HG03108 (cell line): ENCODE results near the gene EFCC1.
A peak's percentile ranks its signal among the peaks of the same experiment; 100 is the strongest.

ENCODE experiments used
- ATAC-seq: cut with Tn5 transposase; IDR thresholded peaks from one replicate; pipeline ENCODE4 v1.9.1; 2021; ENCODE audit warnings: moderate library complexity; ENCODE audit not compliant: unreplicated experiment

EFCC1 gene

DNA sequence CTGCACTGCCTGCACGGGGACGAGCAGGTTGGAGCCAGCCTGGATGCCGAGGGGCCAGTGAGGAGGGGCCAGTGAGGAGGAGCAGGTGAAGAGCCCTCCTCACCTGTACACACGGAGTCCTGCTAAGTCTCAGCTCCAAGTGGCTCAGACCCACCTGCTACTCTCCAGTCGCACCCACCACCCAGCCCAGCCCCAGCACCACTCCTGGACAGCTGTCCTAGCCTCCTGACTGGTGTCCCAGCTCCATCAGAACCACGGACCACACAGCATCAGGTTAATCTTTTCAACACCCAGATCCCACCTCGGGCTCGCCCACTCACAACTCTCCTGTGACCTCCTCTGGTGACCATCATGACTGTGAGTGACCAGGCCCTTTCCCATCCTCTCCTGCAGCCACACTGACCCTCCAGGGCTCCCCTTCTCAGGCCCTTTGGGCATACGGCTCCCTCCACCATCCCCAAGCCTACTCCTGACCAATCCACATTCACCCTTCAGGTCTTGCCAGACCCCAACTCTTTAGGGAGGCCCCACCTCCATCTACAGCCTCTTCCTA, 13.8 kb downstream of the EFCC1 start:
- no peak for ATAC-seq

DNA sequence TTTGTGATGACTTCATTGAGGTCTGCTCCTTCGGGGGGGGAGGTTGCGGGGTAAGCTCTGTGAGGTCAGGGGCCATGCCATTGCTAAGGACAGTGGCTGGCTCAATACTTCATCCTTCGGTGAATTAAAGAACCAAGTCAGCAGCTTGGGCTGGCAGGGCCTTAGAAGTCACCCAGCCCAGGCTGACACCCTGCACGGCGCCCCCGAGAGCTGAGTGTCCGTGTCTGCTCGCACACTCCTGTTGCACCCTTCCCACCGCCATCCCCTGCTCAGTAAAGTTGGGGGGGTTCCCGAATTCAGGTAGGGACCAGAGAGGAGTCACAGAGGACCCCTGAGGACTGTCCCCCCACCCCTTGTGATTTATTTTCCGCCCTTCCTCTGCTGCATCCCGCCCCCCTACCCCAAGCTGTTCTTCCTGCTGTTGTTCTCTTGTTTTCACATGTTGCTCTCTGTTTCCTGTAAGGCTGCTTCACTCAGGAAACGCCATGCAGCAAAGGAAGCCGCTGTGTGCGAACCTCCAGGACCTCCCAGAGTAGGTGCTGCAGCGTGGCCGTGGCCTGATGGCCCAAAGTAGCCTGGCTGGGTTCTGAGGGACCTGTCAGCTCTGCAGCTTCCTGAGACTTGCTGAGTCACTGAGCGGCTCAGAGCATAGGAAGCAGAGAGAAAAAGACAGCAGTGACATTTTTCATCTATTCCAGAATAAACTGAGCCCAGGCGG, 14.4 kb downstream of the EFCC1 start:
- no peak for ATAC-seq

DNA sequence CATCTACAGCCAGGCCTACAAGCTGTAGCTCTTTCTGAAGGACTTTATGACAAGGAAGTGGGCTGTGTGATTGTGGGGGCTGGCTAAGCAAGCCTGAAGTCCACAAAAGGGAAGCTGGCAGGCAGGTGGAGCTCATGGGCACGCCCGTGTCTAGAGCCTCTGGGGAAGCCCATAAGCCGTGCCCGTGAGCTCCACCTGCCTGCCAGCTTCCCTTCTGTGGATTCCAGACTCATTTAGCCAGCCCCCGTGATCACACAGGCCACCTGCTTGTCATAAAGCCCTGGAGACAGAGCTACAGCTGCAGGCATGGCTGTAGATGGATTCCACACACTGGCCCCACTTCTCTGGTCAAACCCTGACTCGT, 15.2 kb downstream of the EFCC1 start:
- ATAC-seq: no peak

DNA sequence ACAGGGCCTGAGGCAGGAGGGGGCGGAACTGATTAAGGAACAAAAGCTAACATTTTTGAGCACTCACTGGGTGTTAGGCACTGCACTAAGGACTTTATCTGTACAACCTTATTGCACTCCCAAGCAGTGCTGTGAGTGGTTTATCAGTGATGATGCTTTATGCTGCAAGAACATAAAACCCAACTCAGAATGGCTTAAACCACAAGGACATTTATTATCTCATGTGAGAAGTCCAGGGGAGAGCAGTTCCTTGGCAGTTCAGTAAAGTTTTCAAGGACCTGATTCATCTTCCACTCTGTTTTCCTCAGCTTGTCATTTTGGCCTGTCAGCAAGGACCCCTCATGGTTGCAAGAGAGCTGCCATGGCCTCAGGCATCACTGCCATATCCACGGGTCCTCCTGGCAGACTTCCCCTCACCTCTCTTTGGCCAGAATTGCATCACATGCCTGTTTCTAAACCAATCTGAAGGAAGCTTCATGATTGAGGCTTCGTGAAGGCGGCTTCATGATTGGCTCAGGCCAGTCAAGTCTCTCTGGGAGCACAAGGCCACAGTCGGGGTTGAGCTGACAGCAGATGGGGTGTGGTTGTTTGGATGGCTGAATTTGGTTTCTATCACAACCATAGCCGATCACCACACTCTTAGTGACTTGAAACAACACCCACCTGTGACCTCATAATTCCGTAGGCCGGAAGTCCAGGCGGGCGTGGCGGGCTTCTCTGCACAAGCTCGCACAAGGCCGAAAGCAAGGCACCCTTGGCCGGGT, 15.8 kb downstream of the EFCC1 start:
- ATAC-seq: peak; percentile 41

DNA sequence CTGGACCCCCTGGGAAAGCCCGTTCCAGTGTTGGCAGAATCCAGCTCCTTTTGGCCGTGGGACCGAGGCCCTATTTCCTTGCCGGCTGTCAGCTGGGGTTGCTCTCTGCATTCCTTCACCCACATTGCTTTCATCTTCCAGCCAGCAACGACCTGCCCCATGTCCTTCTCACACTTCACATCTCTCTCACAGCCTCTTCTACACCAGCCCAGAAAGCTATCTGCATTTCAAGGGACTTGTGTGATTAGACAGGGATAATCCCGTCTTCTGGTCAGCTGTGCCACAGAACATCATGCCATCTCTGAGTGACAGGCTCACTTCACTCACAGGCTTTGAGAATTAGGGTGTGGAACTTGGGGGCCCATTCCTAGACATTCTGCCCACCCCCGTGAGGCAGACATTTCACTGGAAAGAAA, 16.4 kb downstream of the EFCC1 start:
- ATAC-seq: no peak

DNA sequence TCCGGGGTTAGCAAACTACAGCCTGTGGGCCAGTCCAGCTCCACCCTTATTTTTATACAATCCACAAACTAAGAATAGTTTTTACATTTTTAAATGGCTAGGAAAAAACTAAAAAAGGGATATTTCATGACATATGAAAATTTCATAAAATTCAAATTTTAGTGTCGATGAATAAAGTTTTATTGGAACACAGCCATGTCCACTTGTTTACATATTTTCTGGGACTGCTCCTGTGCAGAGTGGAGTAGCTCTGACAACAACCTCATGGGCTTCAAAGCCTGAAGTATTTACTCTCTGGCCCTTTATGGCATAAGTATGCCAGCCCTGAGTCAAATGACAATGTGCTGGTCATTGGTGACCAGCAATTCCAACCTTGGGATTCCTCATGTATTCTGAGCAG, 17.2 kb downstream of the EFCC1 start:
- ATAC-seq: no peak

DNA sequence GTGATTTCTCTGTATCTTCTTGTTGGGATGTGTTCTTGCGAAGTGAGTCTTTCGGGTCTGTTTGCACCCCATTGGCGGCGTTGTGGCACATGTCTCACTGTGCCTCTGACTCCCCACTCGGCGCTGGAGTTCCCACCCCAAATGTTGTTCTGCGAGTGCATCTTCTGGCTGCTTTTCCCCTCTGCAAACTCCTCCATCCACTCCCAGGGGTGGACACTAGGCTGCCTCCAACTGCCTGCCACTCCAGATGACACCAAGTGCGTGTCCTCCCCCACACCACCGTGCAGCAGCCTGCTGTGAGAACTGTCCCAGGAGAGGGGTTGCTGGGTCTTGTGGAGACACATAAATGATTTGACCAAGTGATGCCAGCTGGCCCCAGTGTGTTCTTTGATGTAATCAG, 17.6 kb downstream of the EFCC1 start:
- ATAC-seq: no peak

DNA sequence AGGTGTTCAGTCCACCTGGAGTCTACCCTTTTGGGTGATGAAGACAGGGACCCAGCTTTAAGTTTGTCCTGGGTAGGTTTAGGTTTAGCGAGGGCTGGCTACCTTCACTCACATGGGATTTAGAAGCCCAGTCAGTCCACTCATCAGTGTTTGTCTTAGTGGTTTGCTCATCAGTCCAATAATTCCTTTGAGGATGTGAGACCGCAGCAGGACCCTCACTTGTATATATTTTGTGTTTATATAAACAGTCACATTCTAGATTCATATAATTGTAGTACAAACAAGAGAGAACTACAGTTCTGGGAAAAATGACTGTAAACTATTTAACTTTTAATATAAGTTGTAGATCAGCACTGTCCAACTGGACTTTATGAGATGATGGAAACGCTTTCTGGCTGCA, 18.2 kb downstream of the EFCC1 start:
- ATAC-seq: no peak

DNA sequence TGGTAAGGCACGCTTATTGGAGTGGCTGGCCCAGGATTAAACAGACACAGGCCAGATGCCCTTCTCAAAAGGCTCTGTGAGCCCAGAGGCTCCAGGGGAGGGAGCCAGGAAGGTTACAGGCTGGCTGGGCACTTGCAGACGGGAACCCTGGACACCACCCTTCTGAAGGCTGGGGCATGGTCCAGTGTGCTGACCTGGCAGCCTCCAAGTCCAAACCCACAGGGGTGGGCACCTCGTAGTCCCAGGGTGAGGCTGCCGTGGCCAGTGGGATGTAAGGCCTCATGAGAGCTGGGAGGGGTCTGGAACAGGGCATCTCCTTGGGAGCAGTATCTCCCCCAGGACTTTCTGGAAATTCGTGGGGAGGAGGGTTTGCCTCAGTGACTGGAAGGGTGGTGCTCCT, 19.6 kb downstream of the EFCC1 start:
- no peak for ATAC-seq

DNA sequence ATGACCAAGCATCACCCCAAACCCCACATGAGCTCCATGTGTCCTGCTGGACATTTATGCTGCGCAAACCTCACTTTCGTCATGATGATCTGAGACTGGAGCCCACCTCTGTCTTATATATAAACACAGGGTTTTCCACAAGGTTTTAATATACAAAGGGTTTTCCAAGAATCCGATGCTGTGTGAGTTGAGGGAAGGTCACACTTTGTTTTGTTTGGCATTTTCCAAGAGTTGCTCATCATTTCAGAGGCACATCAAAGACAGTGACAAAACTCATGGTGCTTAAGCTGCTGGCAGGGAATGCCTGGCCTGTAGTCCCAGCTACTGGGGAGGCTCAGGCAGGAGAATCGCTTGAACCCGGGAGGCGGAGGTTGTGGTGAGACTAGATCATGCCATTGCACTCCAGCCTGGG, 20.0 kb downstream of the EFCC1 start:
- ATAC-seq: no peak

DNA sequence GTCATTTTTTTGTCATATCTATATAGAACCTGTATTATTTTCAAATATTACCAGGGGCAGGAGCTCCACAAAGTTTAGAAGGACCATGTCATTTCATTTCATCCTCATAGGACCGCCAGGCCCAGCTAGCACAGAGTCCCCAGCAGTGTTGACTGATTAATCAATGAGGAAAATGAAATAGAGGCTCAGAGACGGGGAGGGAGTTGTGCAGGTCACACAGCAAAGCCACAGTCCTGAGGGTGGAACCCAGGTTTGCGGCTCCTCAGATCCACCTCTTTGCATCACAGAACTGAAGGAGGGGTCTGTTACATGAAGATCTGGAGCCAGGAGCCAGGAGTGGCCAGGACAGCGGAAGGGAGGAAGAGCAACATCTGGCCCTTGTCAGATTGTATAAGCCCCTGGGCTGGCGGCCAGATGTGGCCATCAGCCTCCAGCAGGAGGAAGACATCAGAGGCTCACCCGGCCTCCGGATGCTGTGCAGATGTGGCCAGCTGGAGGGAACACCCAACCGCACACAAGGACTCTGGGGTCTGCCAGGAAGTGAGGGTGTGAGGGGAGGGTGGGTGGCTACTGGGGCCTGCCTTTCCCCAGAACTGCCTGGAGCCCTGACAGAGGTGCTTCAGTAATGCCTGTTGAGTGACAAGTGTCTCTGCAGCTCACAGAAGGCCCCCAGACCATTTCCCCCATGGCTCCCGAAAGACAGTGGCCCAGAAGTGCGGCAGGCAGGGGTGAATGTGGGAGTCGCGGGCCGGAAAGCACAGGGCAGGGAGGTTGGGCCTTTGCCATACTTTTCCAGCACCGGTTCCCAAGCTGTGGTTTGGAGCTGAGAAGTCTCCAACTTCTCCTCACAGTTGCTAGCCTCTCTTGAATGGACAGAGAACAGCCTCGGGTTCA, 21.3 kb downstream of the EFCC1 start:
- no peak for ATAC-seq

DNA sequence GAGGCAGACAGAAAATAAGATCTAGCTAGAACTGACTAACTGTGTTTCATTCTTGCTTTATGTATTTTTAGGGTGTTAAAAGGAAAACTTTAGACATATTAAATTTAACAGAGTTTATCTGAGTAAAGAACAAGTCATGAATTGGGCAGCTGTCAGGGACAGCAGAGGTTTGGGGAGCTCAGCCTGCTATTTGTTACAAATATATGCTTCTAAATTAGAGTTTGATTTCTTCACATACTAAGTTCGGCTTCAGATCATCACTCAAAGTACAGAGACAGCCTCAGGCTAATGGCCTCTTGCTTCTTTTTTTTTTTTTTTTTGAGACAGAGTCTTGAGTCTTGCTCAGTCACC, 21.9 kb downstream of the EFCC1 start:
- ATAC-seq: no peak

DNA sequence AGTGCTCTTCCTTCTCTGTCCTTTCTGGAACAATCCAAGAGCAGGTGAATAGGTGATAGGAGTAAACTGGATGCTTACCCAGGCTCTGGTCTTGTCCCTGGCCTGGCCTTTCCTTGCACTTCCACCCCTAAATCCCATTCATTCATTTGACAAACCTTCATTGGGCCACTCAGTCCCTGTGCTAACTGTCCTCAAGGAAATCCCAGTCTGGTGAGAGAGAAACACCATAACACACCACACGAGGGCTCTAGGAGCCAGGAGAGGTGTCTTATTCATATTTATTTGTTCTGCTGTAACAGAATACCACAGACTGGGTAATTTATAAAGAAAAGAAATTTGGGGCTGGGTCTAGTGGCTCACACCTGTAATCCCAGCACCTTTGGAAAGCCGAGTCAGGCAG, 22.8 kb downstream of the EFCC1 start:
- ATAC-seq: no peak

DNA sequence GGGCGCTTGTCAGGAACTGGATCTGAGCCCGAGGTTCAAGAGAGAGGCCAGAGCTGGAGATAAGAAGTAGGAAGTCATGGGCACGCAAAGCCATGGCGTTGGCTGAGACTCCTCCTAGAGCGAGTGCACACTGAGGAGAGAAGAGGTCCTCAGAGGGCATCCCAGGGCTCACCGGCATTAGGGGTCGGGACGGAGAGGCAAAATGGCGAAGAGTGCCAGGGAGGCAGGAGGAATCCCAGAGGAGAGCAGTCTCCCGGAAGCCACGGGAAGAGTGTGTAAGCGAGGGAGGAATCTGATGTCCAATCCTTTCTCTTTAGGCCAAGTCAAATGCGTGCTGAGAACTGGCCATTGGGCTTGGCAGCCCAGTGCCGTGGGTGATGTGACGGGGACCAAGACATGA, 24.0 kb downstream of the EFCC1 start:
- ATAC-seq: no peak

DNA sequence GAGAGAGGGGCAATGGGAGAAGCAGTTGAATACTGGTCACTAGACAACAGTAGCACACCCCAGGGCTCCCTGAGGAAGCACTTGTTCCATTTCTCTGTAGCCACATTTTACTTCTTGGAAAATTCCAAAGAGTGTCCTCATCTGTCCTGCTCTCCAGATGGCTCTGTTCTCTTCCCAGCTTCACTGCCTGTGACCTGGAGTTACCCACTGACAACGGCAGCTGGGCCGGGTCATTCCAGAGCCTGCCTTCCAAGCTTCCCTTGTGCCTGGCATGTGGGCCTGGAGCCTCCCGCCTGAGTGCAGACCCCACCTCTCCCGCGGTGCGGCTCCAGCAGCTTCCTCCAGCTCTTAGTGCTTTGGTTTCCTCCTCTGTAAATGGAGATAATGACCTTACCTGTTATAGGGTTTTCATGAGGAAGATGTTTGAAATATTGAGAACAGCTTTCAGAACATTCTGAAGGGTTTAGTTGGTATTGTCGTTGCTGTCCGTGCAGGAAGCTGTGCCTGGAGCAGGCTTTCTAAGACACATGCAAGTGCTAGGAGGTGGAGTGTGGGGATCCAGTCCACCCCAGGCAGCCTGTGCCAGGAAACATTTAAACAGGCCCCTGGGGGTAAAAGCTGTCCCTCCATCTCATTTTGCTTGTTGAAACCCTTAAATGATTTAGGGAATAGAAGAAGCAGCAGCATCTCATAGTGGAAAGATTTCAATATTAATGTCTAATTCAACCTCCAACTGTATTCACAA, 24.8 kb downstream of the EFCC1 start:
- ATAC-seq: no peak

DNA sequence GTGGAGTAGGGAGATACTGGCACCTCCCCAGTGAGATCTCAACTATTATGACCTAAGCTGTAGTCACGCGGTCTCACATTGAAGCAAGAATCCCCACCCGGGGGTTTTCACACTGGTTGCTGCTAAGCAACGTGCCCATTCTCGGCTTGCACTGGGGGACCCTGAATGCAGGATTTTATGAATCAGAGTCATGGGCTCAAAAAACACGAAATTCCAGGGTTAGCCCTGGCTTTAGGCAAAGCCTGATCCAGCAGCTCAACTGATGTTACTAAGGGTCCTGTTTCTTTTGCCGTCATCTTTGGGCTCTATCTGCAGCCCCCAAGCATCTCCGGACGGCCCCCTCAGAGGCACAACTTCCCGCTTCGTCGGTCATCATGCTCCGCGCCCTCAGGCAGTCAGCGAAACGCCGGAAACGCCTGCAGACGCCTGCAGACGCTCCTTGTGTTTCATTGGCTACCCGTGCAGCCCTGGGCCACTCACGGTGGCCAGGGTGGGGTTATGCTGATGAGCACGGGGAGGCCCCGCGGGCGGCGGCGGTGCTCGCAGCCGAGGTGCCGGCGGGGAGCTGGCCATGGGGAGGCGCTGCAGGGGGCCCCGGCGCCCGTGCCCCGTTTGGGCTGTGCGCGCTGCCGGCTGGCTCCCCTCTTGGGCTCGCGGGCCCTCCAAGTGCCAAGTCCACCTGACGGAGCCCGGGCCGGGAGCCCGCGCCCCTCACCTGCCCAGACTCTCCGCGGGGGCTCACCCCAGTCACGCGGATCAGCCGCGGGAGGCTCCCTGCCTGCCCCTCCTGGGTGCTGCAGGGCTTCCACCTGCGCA, 25.8 kb downstream of the EFCC1 start:
- peak; percentile 99 for ATAC-seq

DNA sequence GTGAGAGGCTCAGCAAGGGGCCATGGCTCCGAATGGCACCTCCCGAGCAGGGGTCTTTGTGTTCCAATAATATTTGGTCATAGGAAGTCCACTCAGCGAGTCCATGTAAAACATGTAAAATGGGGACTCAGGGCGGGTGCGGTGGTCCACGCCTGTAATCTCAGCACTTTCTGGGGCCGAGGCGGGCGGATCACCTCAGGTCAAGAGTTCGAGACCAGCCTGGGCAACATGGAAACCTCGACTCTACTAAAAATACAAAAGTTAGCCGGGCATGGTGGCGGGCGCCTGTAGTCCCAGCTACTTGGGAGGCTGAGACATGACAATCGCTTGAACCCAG, 26.4 kb downstream of the EFCC1 start:
- no peak for ATAC-seq

DNA sequence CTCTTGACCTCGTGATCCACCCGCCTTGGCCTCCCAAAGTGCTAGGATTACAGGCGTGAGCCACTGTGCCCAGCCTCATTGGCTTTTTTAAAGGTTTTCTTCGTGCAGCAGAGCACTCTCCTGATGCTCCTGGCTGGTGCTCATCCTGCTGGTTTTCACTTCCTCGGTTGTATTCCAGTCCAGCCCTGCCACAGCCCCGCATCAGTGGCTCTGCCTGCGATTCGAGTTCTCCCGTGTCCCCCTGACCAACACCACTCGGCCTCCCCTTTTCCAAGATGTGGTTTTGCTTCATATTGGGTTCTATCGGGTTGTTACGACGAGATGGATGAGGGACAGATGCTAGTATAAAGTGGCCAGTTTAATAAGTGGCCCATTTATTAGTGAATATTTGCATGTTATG, 27.8 kb downstream of the EFCC1 start:
- ATAC-seq: no peak

DNA sequence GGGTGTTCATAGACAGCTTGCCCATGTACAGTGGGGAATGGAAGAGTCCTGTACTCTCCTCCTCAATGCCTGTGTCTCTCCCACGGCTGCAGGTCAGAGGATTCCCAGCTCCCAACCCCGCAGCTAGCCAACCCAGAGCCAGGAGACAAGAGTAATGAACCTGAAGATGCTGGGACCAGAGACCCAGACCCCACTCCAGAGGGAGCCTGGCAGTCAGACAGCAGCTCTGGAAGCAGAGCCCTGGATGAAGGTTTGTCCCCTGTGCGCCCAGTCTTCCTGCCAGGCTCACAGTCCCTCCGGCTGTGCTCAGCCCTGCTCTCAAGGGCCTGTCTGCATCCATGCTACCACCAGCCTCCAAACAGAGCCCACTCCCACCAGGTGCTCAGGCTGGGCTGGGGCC, 29.5 kb downstream of the EFCC1 start:
- ATAC-seq: no peak
